Fibroblast of lung (primary cell): ENCODE data around the gene SYT17. TPM values are rescaled to one million over a fixed set of nuclear protein-coding genes. Genes with fewer than 3 reads are reported as not detected.

ENCODE experiments used
- DNase-seq, 2 donors: peaks; one replicate each; pipeline versions ENCODE4 v3.0.0 to v3.0.0-alpha.2; 2010; ENCODE audit warnings: low read depth in 2 of 2
- H2AFZ ChIP-seq: 2 replicates; pipeline ENCODE4 v1.5.1; 2012; ENCODE audit warnings: low read length, control low read depth, inconsistent platforms
- H3K27ac ChIP-seq: 2 replicates; pipeline ENCODE4 v1.5.1; 2011; ENCODE audit warnings: low read length, control low read depth; ENCODE audit not compliant: insufficient read depth
- H3K27me3 ChIP-seq: 2 replicates; pipeline ENCODE4 v1.5.1; 2011; ENCODE audit warnings: mild to moderate bottlenecking, low read length; ENCODE audit not compliant: control insufficient read depth, insufficient read depth
- H3K36me3 ChIP-seq: 2 replicates; pipeline ENCODE4 v1.5.1; 2011; ENCODE audit warnings: low read length; ENCODE audit not compliant: control insufficient read depth, insufficient read depth
- H3K4me1 ChIP-seq: 2 replicates; pipeline ENCODE4 v1.5.1; 2011; ENCODE audit warnings: low read length; ENCODE audit not compliant: control insufficient read depth, insufficient read depth; ENCODE audit errors: extremely low read depth
- H3K4me2 ChIP-seq: 2 replicates; pipeline ENCODE4 v1.5.1; 2011; ENCODE audit warnings: low read length, control low read depth; ENCODE audit not compliant: insufficient read depth; ENCODE audit errors: extremely low read depth
- H3K4me3 ChIP-seq, 4 experiments: fragments of 200-600 bp in 1 of 4; sonication (generic) in 1 of 4; replicated peaks in 1 of 4; 2 replicates each; pipeline ENCODE4 v1.5.1; 2011 to 2016; ENCODE audit warnings: low read length in 4 of 4, low read depth in 3 of 4, mild to moderate bottlenecking in 3 of 4, control low read depth in 2 of 4, inconsistent platforms in 1 of 4, mixed read lengths in 1 of 4; ENCODE audit not compliant: insufficient read depth in 1 of 4; ENCODE audit errors: control extremely low read depth in 1 of 4
- H3K79me2 ChIP-seq: 2 replicates; pipeline ENCODE4 v1.5.1; 2012; ENCODE audit warnings: mild to moderate bottlenecking, low read length, inconsistent platforms; ENCODE audit not compliant: control insufficient read depth, insufficient read depth
- H3K9ac ChIP-seq: 2 replicates; pipeline ENCODE4 v1.5.1; 2011; ENCODE audit warnings: mild to moderate bottlenecking, low read length, control low read depth; ENCODE audit not compliant: insufficient read depth
- H3K9me3 ChIP-seq: 2 replicates; pipeline ENCODE4 v1.5.1; 2012; ENCODE audit warnings: low read depth, low read length; ENCODE audit not compliant: control insufficient read depth, insufficient read depth
- H4K20me1 ChIP-seq: 2 replicates; pipeline ENCODE4 v1.5.1; 2011; ENCODE audit warnings: low read length; ENCODE audit not compliant: control insufficient read depth, insufficient read depth; ENCODE audit errors: extremely low read depth
- CTCF ChIP-seq, 2 donors: IDR thresholded peaks in 1 of 2; conservative IDR thresholded peaks in 1 of 2; 1 replicate in 1 of 2; 2 replicates in 1 of 2; pipeline ENCODE4 v1.5.1; 2011 to 2012; ENCODE audit warnings: low read length in 2 of 2, control low read depth in 1 of 2, inconsistent platforms in 1 of 2, low read depth in 1 of 2, mild to moderate bottlenecking in 1 of 2
- EZH2 ChIP-seq: IDR thresholded peaks from 2 replicates; pipeline ENCODE4 v1.5.1; 2012; ENCODE audit warnings: low read length, control low read depth, mild to moderate bottlenecking; ENCODE audit errors: missing control alignments
- polyA plus RNA-seq, 2 donors: library from polyadenylated mRNA; depleted of rRNA in 1 of 2; stranded (reverse) in 1 of 2; unstranded in 1 of 2; fragments of >200 nt; gene quantifications; 2 replicates each; pipeline ENCODE4 v1.2.1, GENCODE V29; 2011 to 2012; ENCODE audit warnings: missing spikeins in 1 of 2
- total RNA-seq: library from RNA; depleted of rRNA; stranded (reverse); fragments of >200 nt; gene quantifications from 2 replicates; pipeline ENCODE4 v1.2.1, GENCODE V29; 2014

The SYT17 gene
- total and polyA plus RNA-seq, 2 donors (not counting 1 experiment from before 2014, with no cell fraction given) = 0.33 TPM; not detected in 1

GRCh38 chr16:19175492-19176262 lies 7.6 kb downstream of the SYT17 start:
- H2AFZ ChIP-seq = no peak overlapping the region
- peaks cover 6% of the 10 kb centered on the region for H3K27me3 ChIP-seq
- no peaks in the 10 kb centered on the region for H3K79me2 ChIP-seq
- TF ChIP-seq EZH2 (no peak), CTCF (conservative IDR thresholded peaks at IDR 0.05 in 1 of 2, IDR thresholded peaks at IDR 0.05 in 1 of 2; ENCODE audit: low read depth in 1 of 2, low read length in 2 of 2) (no peak)
- H3K9me3 ChIP-seq = no peaks in the 10 kb centered on the region
- no peaks in the 10 kb centered on the region for H3K4me1 ChIP-seq
- H3K36me3 ChIP-seq = no peaks in the 10 kb centered on the region
- peak in 1 of 2 donors; percentile 39 for DNase-seq
- H3K4me3 ChIP-seq = no peak overlapping the region
- H3K27ac ChIP-seq = no peak overlapping the region
- no peak overlapping the region for H3K4me2 ChIP-seq
- H3K9ac ChIP-seq = no peak overlapping the region
- H4K20me1 ChIP-seq = no peaks in the 10 kb centered on the region

- Histone ChIP-seq H4K20me1 (no peaks in the 10 kb centered on the region), H3K79me2 (no peaks in the 10 kb centered on the region), H3K27ac (no peak overlapping the region), H3K36me3 (no peaks in the 10 kb centered on the region), H3K27me3 (no peaks in the 10 kb centered on the region), H2AFZ (no peak overlapping the region), H3K9me3 (no peaks in the 10 kb centered on the region), H3K4me3 (no peak overlapping the region), H3K9ac (no peak overlapping the region), H3K4me1 (no peaks in the 10 kb centered on the region), H3K4me2 (no peak overlapping the region)
- DNase-seq = no peak
- TF ChIP-seq EZH2 (no peak), CTCF (conservative IDR thresholded peaks at IDR 0.05 in 1 of 2, IDR thresholded peaks at IDR 0.05 in 1 of 2; ENCODE audit: low read depth in 1 of 2, low read length in 2 of 2) (no peak)
Observed at GRCh38 chr16:19177111-19177739, 9.2 kb downstream of the SYT17 start.

GRCh38 chr16:19179546-19180490 lies 11.8 kb downstream of the SYT17 start:
- no peaks in the 10 kb centered on the region for H3K4me1 ChIP-seq
- DNase-seq = peak; percentile 12 to 44
- H3K27me3 ChIP-seq = no peaks in the 10 kb centered on the region
- H4K20me1 ChIP-seq = no peaks in the 10 kb centered on the region
- no peak overlapping the region for H3K4me2 ChIP-seq
- H2AFZ ChIP-seq = no peak overlapping the region
- no peaks in the 10 kb centered on the region for H3K9me3 ChIP-seq
- H3K27ac ChIP-seq = no peak overlapping the region
- H3K36me3 ChIP-seq = no peaks in the 10 kb centered on the region
- TF ChIP-seq EZH2 (no peak), CTCF (conservative IDR thresholded peaks at IDR 0.05 in 1 of 2, IDR thresholded peaks at IDR 0.05 in 1 of 2; ENCODE audit: low read depth in 1 of 2, low read length in 2 of 2) (peak; percentile 47 to 60)
- no peak overlapping the region for H3K9ac ChIP-seq
- H3K79me2 ChIP-seq = no peaks in the 10 kb centered on the region
- H3K4me3 ChIP-seq = no peak overlapping the region
